B cell (primary cell): Measurements from ENCODE around the gene GPR137B.

ENCODE experiments used
- EZH2 ChIP-seq: IDR thresholded peaks from 2 replicates; pipeline ENCODE4 v1.6.1; 2012; ENCODE audit warnings: borderline replicate concordance, low read depth, mild to moderate bottlenecking, moderate library complexity, low read length; ENCODE audit not compliant: insufficient read depth, poor library complexity, severe bottlenecking
- TF ChIP-seq, protein P1 (sequence below): fragments of 200-600 bp; IDR thresholded peaks from one replicate; pipeline ENCODE4 v1.8.0; 2022; ENCODE audit warnings: antibody characterized with exemption, mild to moderate bottlenecking

DNA sequence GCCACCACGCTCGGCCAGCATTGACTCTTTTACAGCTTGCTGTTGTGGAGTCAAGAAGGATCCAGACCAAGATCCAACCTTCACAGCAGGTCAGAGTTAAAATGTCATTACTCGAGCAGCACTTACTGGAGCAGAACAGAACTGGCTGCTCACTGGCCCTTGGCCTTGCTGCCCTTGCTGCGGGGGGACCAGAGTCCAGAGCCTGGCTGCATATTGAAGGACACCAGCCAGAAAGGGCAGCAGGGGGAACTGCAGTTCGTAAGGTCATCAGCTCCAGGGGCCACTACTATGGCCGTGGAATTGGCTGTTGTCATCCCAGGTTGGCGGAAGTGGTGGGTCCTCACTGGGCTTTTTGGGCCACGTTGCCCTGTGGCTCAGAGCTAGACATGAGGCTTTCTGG is 15.3 kb upstream of the GPR137B start:
- TF ChIP-seq, protein P1, sequence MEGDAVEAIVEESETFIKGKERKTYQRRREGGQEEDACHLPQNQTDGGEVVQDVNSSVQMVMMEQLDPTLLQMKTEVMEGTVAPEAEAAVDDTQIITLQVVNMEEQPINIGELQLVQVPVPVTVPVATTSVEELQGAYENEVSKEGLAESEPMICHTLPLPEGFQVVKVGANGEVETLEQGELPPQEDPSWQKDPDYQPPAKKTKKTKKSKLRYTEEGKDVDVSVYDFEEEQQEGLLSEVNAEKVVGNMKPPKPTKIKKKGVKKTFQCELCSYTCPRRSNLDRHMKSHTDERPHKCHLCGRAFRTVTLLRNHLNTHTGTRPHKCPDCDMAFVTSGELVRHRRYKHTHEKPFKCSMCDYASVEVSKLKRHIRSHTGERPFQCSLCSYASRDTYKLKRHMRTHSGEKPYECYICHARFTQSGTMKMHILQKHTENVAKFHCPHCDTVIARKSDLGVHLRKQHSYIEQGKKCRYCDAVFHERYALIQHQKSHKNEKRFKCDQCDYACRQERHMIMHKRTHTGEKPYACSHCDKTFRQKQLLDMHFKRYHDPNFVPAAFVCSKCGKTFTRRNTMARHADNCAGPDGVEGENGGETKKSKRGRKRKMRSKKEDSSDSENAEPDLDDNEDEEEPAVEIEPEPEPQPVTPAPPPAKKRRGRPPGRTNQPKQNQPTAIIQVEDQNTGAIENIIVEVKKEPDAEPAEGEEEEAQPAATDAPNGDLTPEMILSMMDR, result no peak
- no peak for TF ChIP-seq EZH2
